Activated T-helper 9 cell treated with anti-CD3 and anti-CD28 coated beads, Interleukin-2, amount 50 U/mL, for 16 hours (primary cell): Measurements from ENCODE around the gene L3MBTL3.
"Not testable (repeated sequence)": the region's sequence is repeated elsewhere in the genome, so short reads cannot be mapped to it uniquely, and the experiment has no call there.

ENCODE experiments used
- DNase-seq: peaks from one replicate; pipeline ENCODE4 v3.0.0-alpha.2; 2020; ENCODE audit warnings: low read depth

The L3MBTL3 gene

DNA sequence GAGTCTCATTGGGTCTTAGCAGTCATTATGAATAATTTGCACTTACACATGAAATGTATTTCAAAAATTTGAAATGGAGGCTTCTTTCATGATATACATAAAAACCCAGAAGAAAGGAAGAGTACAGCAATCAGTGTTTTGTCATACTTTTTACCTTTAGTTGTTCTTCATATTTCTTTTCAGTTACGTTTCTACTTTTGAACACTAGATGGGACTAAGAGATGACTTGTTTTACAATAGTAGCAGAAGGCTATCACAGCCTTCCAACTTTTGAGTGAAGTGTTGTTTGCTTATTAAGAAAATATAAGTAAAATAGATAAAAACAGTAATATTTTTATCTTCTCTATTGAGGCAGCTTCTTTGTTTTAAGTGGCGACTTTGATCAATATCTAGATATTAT, 58.1 kb downstream of the L3MBTL3 start:
- no peak for DNase-seq

DNA sequence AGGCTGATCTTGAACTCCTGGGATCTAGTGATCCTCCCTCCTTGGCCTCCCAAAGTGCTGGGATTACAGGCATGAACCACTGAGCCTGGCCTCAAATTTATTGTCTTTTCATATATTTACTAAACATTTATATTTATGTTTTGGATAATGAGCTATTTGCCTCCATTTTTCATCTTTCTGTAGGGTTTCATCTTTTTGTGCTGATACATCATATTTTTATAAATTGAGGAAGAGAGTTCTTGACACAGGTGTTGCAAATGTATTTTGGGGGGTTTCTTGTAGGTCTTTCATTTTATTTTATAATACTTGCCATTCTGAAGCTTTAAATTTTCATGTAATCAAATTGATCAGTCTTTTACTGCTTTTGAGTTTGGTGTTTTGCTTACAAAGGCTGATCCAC, 72.4 kb downstream of the L3MBTL3 start:
- DNase-seq: no peak

DNA sequence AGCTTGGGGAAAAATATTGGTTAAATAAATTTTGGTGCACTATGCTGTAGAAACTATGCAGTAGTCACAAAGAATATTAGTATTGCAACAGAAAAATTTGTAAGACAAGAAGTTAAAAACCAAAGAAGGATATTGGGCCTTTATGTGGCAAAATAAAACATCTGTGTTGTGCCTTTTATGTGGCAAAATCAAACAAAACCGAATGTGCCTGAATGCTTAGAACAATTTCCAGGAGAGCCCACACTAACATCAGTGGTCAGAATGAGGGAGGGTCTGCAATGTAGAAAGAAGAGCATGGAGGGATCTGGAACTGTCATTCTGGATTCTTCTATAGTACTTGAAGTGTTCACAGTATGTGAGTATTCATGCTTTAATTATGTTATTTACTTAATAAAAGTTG, 75.2 kb downstream of the L3MBTL3 start:
- no peak for DNase-seq

- no peak for DNase-seq
Observed at GRCh38 chr6:130098317-130098716, 79.9 kb downstream of the L3MBTL3 start.

GRCh38 chr6:130099119-130099518, 80.7 kb downstream of the L3MBTL3 start:
- no peak for DNase-seq

DNA sequence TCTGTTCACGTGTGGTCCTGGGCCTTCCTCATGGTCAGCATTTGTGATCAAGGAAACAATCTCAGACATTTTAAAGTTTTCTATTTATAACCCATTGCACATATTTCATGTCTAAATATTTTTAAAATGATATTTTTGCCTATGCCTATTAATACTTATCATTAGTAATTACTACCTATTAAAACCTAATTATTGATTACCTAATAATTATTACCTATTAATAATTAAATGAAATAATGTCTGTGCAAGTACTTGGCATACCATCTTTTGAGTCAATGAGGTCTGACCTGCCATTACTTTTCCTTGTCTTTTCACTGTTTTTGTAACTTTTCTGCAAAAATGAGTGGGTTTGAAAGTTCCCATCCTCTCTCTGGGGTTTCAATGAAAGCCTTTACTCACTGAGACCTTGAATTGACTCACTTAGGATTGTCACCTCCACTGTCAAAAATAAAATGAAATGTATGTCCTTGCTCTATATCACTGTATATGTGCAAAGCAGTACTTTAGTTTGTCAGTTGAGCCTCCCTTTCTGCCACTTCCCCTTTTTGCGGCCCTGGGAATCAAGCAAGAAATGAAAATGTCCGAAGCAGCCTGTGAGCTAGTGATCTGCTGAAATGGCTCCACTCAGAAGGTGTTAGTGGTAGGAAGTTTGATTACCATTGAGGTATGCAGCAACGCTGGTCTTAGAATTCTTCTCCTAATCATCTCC, 87.8 kb downstream of the L3MBTL3 start:
- DNase-seq: no peak

DNA sequence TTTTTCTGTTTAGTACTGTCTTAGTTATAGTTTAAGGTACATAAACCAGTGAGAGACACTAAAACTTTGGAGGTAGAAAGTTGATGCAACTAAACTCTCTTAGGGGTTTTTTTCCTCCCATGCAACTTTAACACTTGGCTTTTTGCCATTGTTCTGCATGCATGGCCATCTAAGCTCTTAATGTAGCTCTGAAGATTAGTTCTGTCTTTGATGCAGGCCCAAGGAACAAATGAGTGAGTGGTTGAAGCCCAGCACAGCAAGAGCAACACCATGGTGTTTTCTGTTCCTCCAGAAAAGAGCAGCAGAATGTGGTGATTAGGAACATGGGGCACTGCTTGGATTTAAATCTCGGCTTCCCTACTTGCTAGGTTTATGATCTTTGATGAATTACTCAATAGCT, 89.3 kb downstream of the L3MBTL3 start:
- DNase-seq: no peak

DNA sequence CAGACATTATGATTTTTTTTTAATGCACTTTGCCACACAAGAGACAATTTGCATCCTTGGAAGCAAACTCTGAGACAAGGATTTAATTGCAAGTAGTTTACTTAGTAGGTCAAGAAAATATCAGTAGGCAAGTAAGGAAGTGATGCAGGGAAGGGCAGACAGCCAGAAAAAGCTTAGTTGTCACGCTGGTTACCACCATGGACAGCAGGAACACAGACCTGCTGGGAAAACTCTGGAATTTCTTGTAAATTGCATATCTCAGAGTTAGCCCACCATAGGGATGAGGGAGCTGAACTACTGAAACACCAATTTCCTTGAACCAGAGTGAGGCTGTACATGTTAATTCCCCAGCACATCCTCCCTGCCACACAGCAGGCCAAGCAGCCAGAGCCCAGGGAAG, 92.7 kb downstream of the L3MBTL3 start:
- no peak for DNase-seq

DNA sequence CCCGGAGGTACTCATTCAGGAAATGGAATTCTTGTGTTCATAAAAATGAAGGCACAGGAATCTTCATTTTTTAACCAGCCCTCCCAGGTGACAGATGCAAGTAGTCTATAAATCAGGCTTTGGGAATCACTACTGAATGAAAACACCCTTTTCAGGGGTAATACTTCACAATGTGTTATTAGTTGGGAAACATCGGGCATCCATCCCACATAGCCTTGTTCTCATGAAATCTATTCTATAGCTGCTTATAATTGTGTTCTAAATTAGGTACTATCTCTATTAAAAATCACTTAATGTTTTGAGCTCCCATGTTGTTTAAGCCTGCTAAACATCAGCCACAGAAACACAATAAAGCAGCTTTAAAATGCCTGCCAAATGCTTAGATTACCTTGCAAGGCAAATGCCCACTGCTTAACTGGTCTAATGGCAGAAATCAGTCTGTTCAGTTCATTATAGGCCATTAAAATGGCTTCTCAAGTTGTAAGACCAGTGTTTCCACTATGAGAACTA, 94.9 kb downstream of the L3MBTL3 start:
- DNase-seq: no peak

DNA sequence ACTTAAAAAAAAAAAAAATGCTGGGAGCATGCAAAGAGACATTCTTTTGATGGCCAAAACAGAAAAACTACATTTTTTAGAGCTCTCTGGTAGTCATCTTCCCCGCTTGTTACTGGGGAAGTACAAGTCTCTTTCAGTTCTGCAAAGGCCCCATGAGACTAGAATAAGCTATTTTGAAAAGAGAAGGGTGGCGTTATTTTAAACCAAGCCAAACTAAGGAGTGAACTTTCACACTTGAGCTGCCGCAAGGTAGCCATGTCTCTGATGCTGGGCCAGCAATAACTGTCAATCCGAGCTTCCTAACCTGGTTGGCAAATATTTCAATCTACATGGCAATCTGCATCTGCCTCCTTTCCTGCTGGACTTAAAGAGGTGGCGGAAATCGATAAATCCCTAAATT, 96.7 kb downstream of the L3MBTL3 start:
- DNase-seq: no peak

- no peak for DNase-seq
Observed at GRCh38 chr6:130116273-130116672, 97.9 kb downstream of the L3MBTL3 start.

- not testable (repeated sequence) for DNase-seq
Observed at GRCh38 chr6:130117187-130117701, 98.9 kb downstream of the L3MBTL3 start.

GRCh38 chr6:130118236-130118635, 99.9 kb downstream of the L3MBTL3 start:
- DNase-seq: no peak

DNA sequence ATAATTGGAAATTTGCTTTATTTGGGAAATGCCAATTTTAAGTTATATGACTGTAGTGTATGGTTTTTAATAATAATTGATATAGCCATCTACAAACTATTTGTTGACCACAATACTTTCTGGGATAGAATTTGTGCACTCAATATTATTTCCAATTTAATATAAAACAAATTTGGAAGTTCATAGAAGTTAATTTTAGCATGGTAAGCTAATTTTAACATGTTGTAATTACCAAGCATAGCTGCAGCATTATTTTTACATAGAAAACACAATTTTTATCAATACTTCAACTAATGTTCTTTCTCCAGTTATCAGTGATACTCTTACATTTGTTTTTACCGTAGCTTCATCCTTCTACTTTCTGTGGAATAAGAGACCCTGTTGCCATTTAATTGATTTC, 100.8 kb downstream of the L3MBTL3 start:
- DNase-seq: no peak

DNA sequence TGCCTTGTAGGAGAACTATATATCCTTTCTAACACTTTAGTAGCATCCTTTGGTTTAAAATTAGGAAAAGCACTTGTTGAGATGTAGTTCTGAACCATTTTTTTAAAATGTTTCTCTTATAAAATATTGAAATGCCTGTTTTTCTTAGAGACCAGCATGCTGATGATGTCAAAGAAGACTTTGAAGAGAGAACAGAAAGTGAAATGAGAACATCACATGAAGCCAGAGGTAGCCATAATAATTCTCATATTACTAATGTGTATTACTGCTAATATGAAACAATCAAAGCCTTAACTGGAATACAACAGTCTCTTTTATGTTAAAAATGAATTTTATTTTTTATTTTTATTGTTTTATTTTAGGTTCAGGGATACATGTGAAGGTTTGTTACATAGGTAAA, 102.3 kb downstream of the L3MBTL3 start:
- DNase-seq: no peak

GRCh38 chr6:130122243-130122642, 103.9 kb downstream of the L3MBTL3 start:
- no peak for DNase-seq

DNA sequence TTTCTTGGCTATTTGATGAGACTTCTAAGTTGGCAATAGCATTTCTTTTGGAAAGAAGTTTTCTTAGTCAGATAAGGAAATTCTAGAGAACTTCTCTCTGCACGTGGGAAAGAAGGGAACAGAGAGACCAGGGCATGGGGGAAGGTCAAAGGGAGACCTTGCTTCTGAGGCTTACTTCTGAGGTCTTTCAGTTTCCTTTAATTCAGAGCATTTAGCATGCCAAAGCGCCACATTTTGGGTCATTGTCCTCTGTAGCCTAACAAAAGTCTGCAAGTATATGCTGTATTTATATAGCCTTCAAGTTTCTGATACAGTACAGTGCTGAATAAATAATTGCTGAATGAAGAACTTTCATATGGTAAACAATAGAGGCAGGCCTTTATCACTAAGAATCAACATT, 108.8 kb downstream of the L3MBTL3 start:
- no peak for DNase-seq

GRCh38 chr6:130128326-130128725, 109.9 kb downstream of the L3MBTL3 start:
- no peak for DNase-seq

- no peak for DNase-seq
Observed at GRCh38 chr6:130129762-130130246, 111.4 kb downstream of the L3MBTL3 start.

DNA sequence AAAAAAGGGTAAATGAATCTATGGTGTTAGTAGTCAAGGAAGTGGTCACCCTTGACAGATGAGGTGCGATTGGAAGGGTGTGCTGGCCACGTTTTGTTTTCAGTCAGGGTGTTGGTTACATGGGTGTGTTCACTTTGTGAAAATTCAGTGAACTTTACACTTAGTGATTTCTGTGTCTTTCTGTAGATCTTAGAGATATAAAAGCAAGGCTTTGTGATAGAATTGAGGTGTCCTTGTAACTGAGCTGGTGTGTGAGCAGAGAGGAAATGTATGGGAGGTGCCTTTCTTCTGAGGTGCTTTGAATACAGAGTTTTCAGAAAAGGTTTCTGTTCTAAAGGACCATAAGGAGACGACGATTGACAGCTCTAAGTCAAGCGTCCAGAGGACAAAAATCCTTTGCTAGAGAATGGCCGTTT, 113.9 kb downstream of the L3MBTL3 start:
- DNase-seq: no peak

- DNase-seq: no peak
Observed at GRCh38 chr6:130134582-130134981, 116.2 kb downstream of the L3MBTL3 start.

- DNase-seq: no peak
Observed at GRCh38 chr6:130136798-130137197, 118.4 kb downstream of the L3MBTL3 start.

DNA sequence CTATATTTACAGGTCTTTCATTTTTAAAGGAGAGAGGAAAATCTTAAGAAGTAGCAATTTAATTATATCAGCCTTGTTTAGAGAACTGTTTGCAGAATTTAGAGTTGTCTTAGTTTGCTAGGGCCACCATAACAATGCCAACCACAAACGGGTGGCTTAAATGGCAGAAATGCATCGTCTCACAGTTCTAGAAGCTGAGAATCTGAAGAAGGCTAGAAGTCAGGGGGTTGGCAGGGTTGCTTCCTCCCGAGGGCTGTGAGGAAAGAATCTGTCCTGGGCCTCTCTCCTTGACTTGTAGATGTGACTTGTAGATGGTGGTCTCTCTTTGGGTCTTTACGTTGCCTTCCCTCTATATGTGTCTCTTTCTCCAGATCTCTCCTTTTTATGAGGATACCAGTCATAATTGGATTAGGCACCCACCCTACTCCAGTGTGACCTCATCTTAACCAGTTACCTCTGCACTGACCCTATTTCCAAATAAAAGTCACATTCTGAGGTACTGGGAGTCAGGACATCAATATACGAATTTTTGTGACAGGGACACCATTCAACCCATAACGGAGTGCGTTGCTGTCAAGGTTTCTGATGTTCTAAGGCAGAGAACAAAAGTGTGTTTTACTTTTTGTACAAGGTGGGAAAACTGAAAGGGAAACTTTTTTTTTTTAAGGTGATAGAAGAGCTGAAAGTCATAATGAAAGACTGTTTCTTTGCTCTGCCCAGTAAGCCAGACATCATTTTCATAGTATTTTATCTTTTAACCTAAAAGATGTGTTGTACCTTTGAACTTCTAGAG, 119.9 kb downstream of the L3MBTL3 start:
- no peak for DNase-seq
